ENCODE measurements around the gene SLC17A7. TPM values are rescaled to one million over a fixed set of nuclear protein-coding genes. Genes with fewer than 3 reads are reported as not detected.

Gene SLC17A7
- total RNA-seq, 2 donors from 2014 or later, result 0.42 to 0.74 TPM

Other genes with a start within 250 kb of the SLC17A7 start
- gene SLC6A16, start 116.3 kb downstream of the SLC17A7 start, total RNA-seq, result 1 to 10 TPM; 2.0 to 3.0 TPM
- 100 to 1,000 TPM; 248 to 262 TPM for gene CD37, start 106.1 kb downstream of the SLC17A7 start, total RNA-seq
- not detected for gene TEAD2, start 79.1 kb downstream of the SLC17A7 start, total RNA-seq
- not detected for gene DKKL1, start 77.7 kb downstream of the SLC17A7 start, total RNA-seq
- gene KASH5, start 53.3 kb downstream of the SLC17A7 start, total RNA-seq, result 1 to 10 TPM; 1.6 to 3.0 TPM
- not detected for gene PTH2, start 18.1 kb downstream of the SLC17A7 start, total RNA-seq
- gene GFY, start 16.1 kb downstream of the SLC17A7 start, total RNA-seq, result not detected
- gene PIH1D1, start 10.3 kb upstream of the SLC17A7 start, total RNA-seq, result 100 to 1,000 TPM; 128 to 132 TPM
- gene ALDH16A1, start 11.7 kb upstream of the SLC17A7 start, total RNA-seq, result 10 to 100 TPM; 21.8 to 23.4 TPM
- gene FLT3LG, start 32.7 kb upstream of the SLC17A7 start, total RNA-seq, result 10 to 100 TPM; 69.7 to 76.3 TPM
- 1,000 to 10,000 TPM; 4,603 to 5,026 TPM for gene RPL13A, start 46.1 kb upstream of the SLC17A7 start, total RNA-seq
- gene RPS11, start 54.9 kb upstream of the SLC17A7 start, total RNA-seq, result 1,000 to 10,000 TPM; 2,679 to 2,721 TPM
- 10 to 100 TPM; 21.2 to 24.1 TPM for gene FCGRT, start 71.1 kb upstream of the SLC17A7 start, total RNA-seq
- gene RCN3, start 86.5 kb upstream of the SLC17A7 start, total RNA-seq, result 1 to 10 TPM; 3.2 to 4.3 TPM
- gene NOSIP, start 139.0 kb upstream of the SLC17A7 start, total RNA-seq, result 10 to 100 TPM; 66.0 to 72.7 TPM
- gene PRRG2, start 139.8 kb upstream of the SLC17A7 start, total RNA-seq, result 1 to 10 TPM in 1 of 2 donors, under 1 TPM in 1; 0.88 to 1.1 TPM
- gene PRR12, start 149.7 kb upstream of the SLC17A7 start, total RNA-seq, result 10 to 100 TPM; 23.9 to 24.6 TPM
- 10 to 100 TPM; 11.3 to 13.5 TPM for gene RRAS, start 198.6 kb upstream of the SLC17A7 start, total RNA-seq
- 10 to 100 TPM; 57.7 to 60.1 TPM for gene SCAF1, start 200.7 kb upstream of the SLC17A7 start, total RNA-seq
- 100 to 1,000 TPM; 135 to 141 TPM for gene IRF3, start 224.3 kb upstream of the SLC17A7 start, total RNA-seq
- 10 to 100 TPM; 80.3 to 82.6 TPM for gene BCL2L12, start 224.4 kb upstream of the SLC17A7 start, total RNA-seq
- gene PRMT1, start 235.7 kb upstream of the SLC17A7 start, total RNA-seq, result 100 to 1,000 TPM; 201 to 251 TPM
- gene ADM5, start 248.1 kb upstream of the SLC17A7 start, total RNA-seq, result 1 to 10 TPM; 4.1 to 8.1 TPM
- gene CPT1C, start 249.6 kb upstream of the SLC17A7 start, total RNA-seq, result 1 to 10 TPM; 1.9 to 2.3 TPM